ENCODE measurements around the gene OR2D3. TPM values are rescaled to one million over a fixed set of nuclear protein-coding genes. Genes with fewer than 3 reads are reported as not detected.
"Not testable (repeated sequence)": the region's sequence is repeated elsewhere in the genome, so short reads cannot be mapped to it uniquely, and the experiment has no call there.

Gene OR2D3
- total RNA-seq, 2 donors from 2014 or later, result not detected

GRCh38 chr11:6928916-6929315 lies 8.1 kb downstream of the OR2D3 start:
- Histone ChIP-seq H3K4me3 (no peak overlapping the region), H3K9me3 (no peaks in the 10 kb centered on the region), H3K4me1 (ENCODE audit: control insufficient read depth in 1 of 2, low read depth in 2 of 2) (peaks cover 0 to 6% of the 10 kb centered on the region in 2 donors), H3K27me3 (replicated peaks; ENCODE audit: insufficient read depth) (no peaks in the 10 kb centered on the region), H3K36me3 (no peaks in the 10 kb centered on the region), H3K27ac (no peak overlapping the region)
- no peak for TF ChIP-seq CTCF (IDR thresholded peaks at IDR 0.05)
- ATAC-seq (ENCODE audit: insufficient number of reproducible peaks, low FRiP score, low read depth), result no peak
- no peak for DNase-seq (ENCODE audit: low spot score)

- DNase-seq (ENCODE audit: low spot score), result no peak
- no peak overlapping the region for H3K27ac ChIP-seq
- H3K36me3 ChIP-seq, result no peaks in the 10 kb centered on the region
- H3K4me1 ChIP-seq (ENCODE audit: control insufficient read depth in 1 of 2, low read depth in 2 of 2), result peaks cover 0 to 6% of the 10 kb centered on the region in 2 donors
- TF ChIP-seq CTCF (IDR thresholded peaks at IDR 0.05), result no peak
- no peaks in the 10 kb centered on the region for H3K9me3 ChIP-seq
- H3K4me3 ChIP-seq, result no peak overlapping the region
- H3K27me3 ChIP-seq (replicated peaks; ENCODE audit: insufficient read depth), result no peaks in the 10 kb centered on the region
- ATAC-seq (ENCODE audit: insufficient number of reproducible peaks, low FRiP score, low read depth), result no peak
Observed at GRCh38 chr11:6931146-6931713, 10.4 kb downstream of the OR2D3 start.

GRCh38 chr11:6932145-6932544 lies 11.3 kb downstream of the OR2D3 start:
- no peaks in the 10 kb centered on the region for H3K27me3 ChIP-seq (replicated peaks; ENCODE audit: insufficient read depth)
- H3K27ac ChIP-seq, result no peak overlapping the region
- no peak overlapping the region for H3K4me3 ChIP-seq
- DNase-seq (ENCODE audit: low spot score), result no peak
- no peaks in the 10 kb centered on the region for H3K9me3 ChIP-seq
- no peak for TF ChIP-seq CTCF (IDR thresholded peaks at IDR 0.05)
- ATAC-seq (ENCODE audit: insufficient number of reproducible peaks, low FRiP score, low read depth), result no peak
- no peaks in the 10 kb centered on the region for H3K36me3 ChIP-seq
- peaks cover 0 to 3% of the 10 kb centered on the region in 2 donors for H3K4me1 ChIP-seq (ENCODE audit: control insufficient read depth in 1 of 2, low read depth in 2 of 2)

GRCh38 chr11:6941970-6942369 lies 21.2 kb downstream of the OR2D3 start:
- ATAC-seq (ENCODE audit: insufficient number of reproducible peaks, low FRiP score, low read depth), result no peak
- no peak for DNase-seq (ENCODE audit: low spot score)
- H3K4me1 ChIP-seq (ENCODE audit: control insufficient read depth in 1 of 2, low read depth in 2 of 2), result no peaks in the 10 kb centered on the region
- no peaks in the 10 kb centered on the region for H3K9me3 ChIP-seq
- no peak overlapping the region for H3K4me3 ChIP-seq
- no peak overlapping the region for H3K27ac ChIP-seq
- H3K27me3 ChIP-seq (replicated peaks; ENCODE audit: insufficient read depth), result no peaks in the 10 kb centered on the region
- H3K36me3 ChIP-seq, result no peaks in the 10 kb centered on the region
- no peak for TF ChIP-seq CTCF (IDR thresholded peaks at IDR 0.05)

- Histone ChIP-seq H3K36me3 (no peaks in the 10 kb centered on the region), H3K9me3 (no peaks in the 10 kb centered on the region), H3K4me3 (no peak overlapping the region), H3K27me3 (replicated peaks; ENCODE audit: insufficient read depth) (no peaks in the 10 kb centered on the region), H3K4me1 (ENCODE audit: control insufficient read depth in 1 of 2, low read depth in 2 of 2) (no peaks in the 10 kb centered on the region), H3K27ac (no peak overlapping the region)
- no peak for DNase-seq (ENCODE audit: low spot score)
- no peak for ATAC-seq (ENCODE audit: insufficient number of reproducible peaks, low FRiP score, low read depth)
- no peak for TF ChIP-seq CTCF (IDR thresholded peaks at IDR 0.05)
Observed at GRCh38 chr11:6943131-6943530, 22.3 kb downstream of the OR2D3 start.

GRCh38 chr11:6954248-6954647 lies 33.4 kb downstream of the OR2D3 start:
- H3K27ac ChIP-seq; ATAC-seq (ENCODE audit: insufficient number of reproducible peaks, low FRiP score, low read depth); H3K4me3 ChIP-seq; H3K36me3 ChIP-seq; H3K4me1 ChIP-seq (ENCODE audit: control insufficient read depth in 1 of 2, low read depth in 2 of 2); DNase-seq (ENCODE audit: low spot score); H3K9me3 ChIP-seq; H3K27me3 ChIP-seq (replicated peaks; ENCODE audit: insufficient read depth): not testable (repeated sequence)
